ENCODE data around the gene ORM1.

Gene ORM1

DNA sequence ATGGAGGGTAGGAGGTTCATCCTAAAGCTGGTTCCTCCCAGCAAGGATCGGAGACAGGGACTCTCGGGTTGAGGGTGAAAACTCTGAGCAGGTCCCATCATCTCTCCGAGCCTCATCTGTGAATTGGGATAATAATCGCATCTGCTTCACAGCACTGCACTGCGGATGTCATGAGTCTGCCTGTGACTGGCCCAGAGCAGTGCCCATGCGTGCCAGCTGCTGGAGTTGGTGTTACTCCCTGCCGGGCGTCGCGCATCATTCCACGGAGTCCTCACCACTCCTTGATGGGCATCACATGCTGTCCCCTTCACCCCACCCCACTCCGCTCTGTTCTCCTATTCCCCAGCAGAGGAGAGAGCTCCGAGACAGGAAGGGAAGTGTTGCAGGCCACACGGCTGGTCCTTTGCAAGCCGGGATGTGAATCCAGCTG is 35.1 kb upstream of the ORM1 start:
- DNase-seq, result no peak

DNA sequence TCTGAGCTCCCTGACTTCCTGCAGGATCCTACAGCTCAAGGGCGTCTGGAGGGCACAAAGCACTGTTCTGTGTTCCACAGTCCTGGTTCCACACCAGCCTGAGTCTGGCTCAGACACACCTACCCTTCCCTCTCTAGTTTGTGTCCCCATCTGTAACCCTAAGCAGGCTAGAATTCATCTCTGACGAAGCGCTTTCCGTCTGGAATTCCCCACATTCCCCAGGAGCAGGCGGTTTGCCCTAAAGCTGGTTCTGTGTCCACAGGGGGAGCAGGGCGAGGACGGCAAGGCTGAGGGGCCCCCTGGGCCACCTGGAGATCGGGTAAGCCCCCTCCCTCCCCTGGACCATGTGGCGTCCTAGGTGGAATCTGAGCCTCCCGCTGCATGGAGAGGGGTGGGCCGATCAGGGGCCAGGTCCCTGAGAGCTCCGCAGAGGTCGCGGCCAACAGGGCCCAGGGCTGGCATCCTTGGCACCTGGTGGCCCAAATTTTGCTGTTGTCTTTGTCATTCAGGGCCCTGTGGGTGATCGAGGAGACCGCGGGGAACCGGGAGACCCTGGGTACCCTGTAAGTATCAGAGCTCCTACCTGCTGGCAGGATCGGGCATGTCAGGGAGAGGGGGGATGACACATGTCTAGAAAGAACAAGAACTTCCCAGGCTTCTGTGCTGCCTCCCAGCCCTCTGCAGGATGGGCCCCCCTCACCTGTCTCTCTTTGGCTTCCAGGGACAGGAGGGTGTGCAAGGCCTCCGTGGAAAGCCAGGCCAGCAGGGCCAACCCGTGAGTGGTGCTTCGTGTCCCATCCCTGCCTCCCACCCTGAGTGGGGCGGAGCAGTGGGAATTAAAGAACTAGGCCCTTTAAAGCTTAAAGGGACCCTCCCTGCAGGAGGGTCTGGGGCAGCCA is 34.5 kb upstream of the ORM1 start:
- DNase-seq, result no peak

DNA sequence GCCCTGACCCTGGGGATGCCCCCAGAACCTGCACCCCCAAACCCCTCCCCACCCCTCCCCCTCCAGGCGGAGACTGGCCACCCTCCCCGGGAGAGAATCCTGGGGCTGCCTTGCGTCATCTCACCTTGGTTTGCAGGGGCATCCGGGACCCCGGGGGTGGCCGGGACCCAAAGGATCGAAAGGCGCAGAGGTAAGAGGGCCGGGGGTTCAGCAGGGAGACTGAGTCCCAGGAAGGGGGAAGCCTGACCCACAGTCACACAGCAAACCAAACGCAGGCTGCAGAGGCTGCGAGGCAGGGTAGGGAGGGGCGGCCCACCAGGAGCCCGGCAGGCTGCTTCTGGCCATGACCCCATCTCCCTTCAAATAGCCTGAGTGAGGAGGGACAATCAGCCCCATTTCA is 33.8 kb upstream of the ORM1 start:
- DNase-seq, result no peak

GRCh38 chr9:114289571-114290481 is 33.1 kb upstream of the ORM1 start:
- no peak for DNase-seq

- DNase-seq, result no peak
Observed at GRCh38 chr9:114290561-114290986, 32.3 kb upstream of the ORM1 start.

DNA sequence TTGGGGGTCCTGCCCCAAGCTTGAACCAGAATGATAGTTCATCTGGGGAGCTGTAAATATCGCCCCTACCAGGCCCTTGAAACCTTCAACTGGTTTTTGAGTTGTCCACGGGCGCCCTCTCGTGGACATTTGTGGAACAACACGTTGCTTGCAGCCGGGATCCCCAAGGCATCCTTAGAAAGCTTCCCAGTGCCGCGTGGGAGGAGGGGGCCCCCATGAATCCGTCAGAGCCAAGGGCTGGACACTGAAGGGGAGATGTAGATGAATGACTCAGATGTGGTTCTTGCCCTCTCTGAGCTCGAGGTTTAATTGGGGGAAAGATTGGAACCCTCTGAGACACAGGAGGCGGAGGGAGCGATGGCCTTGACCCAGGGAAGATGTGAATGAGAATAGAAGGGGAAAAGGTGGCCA is 31.8 kb upstream of the ORM1 start:
- peak; percentile 56 to 68 for DNase-seq

DNA sequence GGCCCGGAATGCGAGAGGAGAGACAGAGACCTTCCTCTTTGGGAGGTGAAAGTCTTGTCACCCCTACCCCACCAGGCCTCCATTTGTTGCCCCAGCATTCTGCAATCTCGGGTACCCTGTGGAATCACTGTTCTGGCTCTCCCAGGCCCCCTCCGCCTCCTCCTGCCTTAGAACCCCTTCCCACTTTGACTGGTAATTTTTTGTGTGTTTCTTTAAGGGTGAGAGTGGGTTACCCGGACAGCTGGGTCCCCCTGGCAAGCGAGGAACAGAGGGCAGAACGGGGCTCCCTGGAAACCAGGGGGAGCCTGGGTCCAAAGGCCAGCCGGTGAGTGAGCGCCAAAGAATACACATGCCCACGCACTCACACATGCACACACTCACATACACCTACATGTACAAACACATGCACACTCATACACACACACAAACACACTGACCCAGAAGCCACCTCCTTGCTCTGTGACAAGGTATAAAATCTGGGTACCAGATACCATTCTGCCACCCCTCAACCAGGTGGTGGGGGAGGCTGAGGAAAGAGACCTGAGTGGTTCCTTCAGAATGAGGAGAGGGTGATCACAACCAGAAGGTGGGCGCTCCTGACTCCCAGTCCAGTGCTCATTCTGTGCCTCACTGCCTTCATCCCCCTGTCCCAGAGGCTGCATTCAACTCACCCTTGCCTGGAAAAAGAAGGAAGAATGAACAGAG is 30.9 kb upstream of the ORM1 start:
- no peak for DNase-seq

- no peak for DNase-seq
Observed at GRCh38 chr9:114294664-114295063, 28.2 kb upstream of the ORM1 start.

DNA sequence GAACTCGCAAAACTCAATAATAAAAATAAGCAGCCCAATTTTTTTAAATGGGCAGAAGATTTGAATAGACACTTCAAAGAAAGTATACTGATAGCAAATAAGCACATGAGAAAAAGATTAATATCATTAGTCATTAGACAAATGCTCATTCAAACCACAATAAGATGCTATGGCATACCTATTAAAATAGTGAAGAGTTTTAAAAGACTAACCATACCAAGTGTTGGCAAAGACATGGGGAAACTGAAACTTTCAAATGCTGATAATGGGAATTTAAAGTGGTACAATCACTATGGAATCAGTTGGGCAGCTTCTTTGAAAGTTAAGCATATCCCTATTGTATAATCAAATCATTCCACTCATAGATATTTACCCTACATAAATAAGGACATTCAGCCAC is 26.6 kb upstream of the ORM1 start:
- no peak for DNase-seq

- no peak for DNase-seq
Observed at GRCh38 chr9:114299286-114300152, 23.4 kb upstream of the ORM1 start.

GRCh38 chr9:114300153-114300845 is 22.6 kb upstream of the ORM1 start:
- DNase-seq, result no peak

- no peak for DNase-seq
Observed at GRCh38 chr9:114300846-114301797, 21.8 kb upstream of the ORM1 start.

- no peak for DNase-seq
Observed at GRCh38 chr9:114301798-114302565, 20.9 kb upstream of the ORM1 start.

- no peak for DNase-seq
Observed at GRCh38 chr9:114302727-114303126, 20.2 kb upstream of the ORM1 start.

DNA sequence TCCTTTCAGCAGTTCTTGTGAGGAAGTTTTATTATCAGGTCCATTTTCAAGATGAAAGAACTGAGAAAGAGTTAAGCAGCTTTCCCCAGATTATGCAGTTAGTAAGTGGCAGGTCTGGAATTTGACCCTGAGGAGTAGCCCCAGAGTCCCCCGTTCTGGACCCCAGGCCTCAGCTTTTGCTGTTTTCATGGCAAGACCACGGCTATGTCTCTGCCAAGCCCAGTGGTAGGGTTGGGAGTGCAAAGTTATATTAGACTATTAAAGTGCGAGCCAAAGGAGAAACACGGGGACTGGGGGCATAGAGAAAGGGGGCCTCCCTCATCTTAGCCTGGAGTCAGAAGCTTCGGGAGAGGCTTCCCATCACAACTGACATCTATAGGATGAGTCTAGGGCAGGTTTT is 19.3 kb upstream of the ORM1 start:
- no peak for DNase-seq

DNA sequence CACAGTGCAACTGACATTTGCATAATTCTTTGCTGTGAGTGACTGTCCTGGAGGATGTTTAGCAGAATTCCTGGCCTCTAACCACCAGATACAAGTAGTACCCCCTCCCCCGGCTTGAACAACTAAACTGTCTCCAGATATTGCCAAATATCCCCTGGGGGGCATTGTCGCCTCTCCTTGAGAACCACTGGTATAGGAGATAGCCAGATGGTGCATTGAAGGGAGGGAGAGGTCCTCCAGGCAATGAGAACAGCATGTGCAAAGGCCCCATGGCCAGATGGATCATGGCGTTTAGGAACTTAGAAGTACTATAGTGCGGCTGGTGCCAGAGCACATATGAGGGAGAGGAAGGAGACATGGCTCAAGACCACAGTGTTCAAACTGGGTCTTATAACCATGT is 18.9 kb upstream of the ORM1 start:
- DNase-seq, result no peak

- DNase-seq, result no peak
Observed at GRCh38 chr9:114304416-114305188, 18.3 kb upstream of the ORM1 start.

GRCh38 chr9:114307899-114308267 is 15.0 kb upstream of the ORM1 start:
- no peak for DNase-seq

Data from activated CD4-positive, alpha-beta T cell treated with anti-CD3 and anti-CD28 coated beads for 4 hours (primary cell).